HepG2 (cell line): ENCODE data around the gene GPN1. TPM values are rescaled to one million over a fixed set of nuclear protein-coding genes. Genes with fewer than 3 reads are reported as not detected.
A peak's percentile ranks its signal among the peaks of the same experiment; 100 is the strongest.

Source experiments
- AHDC1 ChIP-seq: sonication (generic); formaldehyde crosslinking; IDR thresholded peaks from 2 replicates; pipeline ENCODE4 v1.5.1; 2020; ENCODE audit warnings: mild to moderate bottlenecking, missing genetic modification reagents, borderline replicate concordance
- ETV5 ChIP-seq: IDR thresholded peaks from 2 replicates; pipeline ENCODE4 v1.6.1; 2018; ENCODE audit warnings: missing biosample characterization, missing genetic modification reagents, inconsistent platforms, borderline replicate concordance
- GMEB2 ChIP-seq: IDR thresholded peaks from 2 replicates; pipeline ENCODE4 v1.6.1; 2016; ENCODE audit warnings: missing biosample characterization, missing genetic modification reagents, low read depth
- KLF11 ChIP-seq: IDR thresholded peaks from 2 replicates; pipeline ENCODE4 v1.6.1; 2016; ENCODE audit warnings: missing compliant biosample characterization
- NCOA2 ChIP-seq: sonication (generic); formaldehyde crosslinking; IDR thresholded peaks from 2 replicates; pipeline ENCODE4 v1.8.0; 2022; ENCODE audit warnings: inconsistent platforms
- NFIC ChIP-seq: IDR thresholded peaks from 2 replicates; pipeline ENCODE4 v1.6.1; 2012; ENCODE audit warnings: mild to moderate bottlenecking, low read length, inconsistent platforms
- NRL ChIP-seq: sonication (generic); formaldehyde crosslinking; IDR thresholded peaks from 2 replicates; pipeline ENCODE4 v1.5.0; 2020; ENCODE audit warnings: missing genetic modification reagents, mild to moderate bottlenecking, moderate library complexity, borderline replicate concordance
- RORA ChIP-seq: sonication (generic); formaldehyde crosslinking; IDR thresholded peaks from 2 replicates; pipeline ENCODE4 v1.5.0; 2020; ENCODE audit warnings: mild to moderate bottlenecking, missing genetic modification reagents, moderate library complexity
- SIN3B ChIP-seq: fragments of 150-350 bp; IDR thresholded peaks from 2 replicates; pipeline ENCODE4 v1.6.1; 2014; ENCODE audit warnings: low read length
- SMAD9 ChIP-seq: sonication (generic); formaldehyde crosslinking; IDR thresholded peaks from 2 replicates; pipeline ENCODE4 v1.5.1; 2020; ENCODE audit warnings: mild to moderate bottlenecking, missing genetic modification reagents
- ZBTB44 ChIP-seq: sonication (generic); formaldehyde crosslinking; IDR thresholded peaks from 2 replicates; pipeline ENCODE4 v1.4.0; 2020; ENCODE audit warnings: missing genetic modification reagents
- ZMAT3 ChIP-seq: sonication (generic); formaldehyde crosslinking; conservative IDR thresholded peaks from 2 replicates; pipeline ENCODE4 v1.7.0; 2021; ENCODE audit warnings: missing genetic modification reagents
- ZNF138 ChIP-seq: sonication (generic); formaldehyde crosslinking; IDR thresholded peaks from 2 replicates; pipeline ENCODE4 v1.5.0; 2020; ENCODE audit warnings: mild to moderate bottlenecking, low read depth, missing genetic modification reagents
- ZNF335 ChIP-seq: sonication (generic); formaldehyde crosslinking; IDR thresholded peaks from 2 replicates; pipeline ENCODE4 v1.4.0; 2020; ENCODE audit warnings: missing genetic modification reagents
- ZNF441 ChIP-seq: sonication (generic); formaldehyde crosslinking; IDR thresholded peaks from 2 replicates; pipeline ENCODE4 v1.7.0; 2021; ENCODE audit warnings: missing genetic modification reagents, borderline replicate concordance
- ZNF556 ChIP-seq: sonication (generic); formaldehyde crosslinking; IDR thresholded peaks from 2 replicates; pipeline ENCODE4 v1.4.0; 2020; ENCODE audit warnings: mild to moderate bottlenecking, missing genetic modification reagents, borderline replicate concordance
- ZNF652 ChIP-seq: IDR thresholded peaks from 2 replicates; pipeline ENCODE4 v1.6.1; 2016; ENCODE audit warnings: low read depth, borderline replicate concordance
- ZNF776 ChIP-seq: sonication (generic); formaldehyde crosslinking; IDR thresholded peaks from 2 replicates; pipeline ENCODE4 v1.4.0; 2020; ENCODE audit warnings: mild to moderate bottlenecking, missing genetic modification reagents
- polyA plus RNA-seq, 8 experiments: library from polyadenylated mRNA; depleted of rRNA in 3 of 8; stranded (reverse) in 7 of 8; unstranded in 1 of 8; fragments of >200 nt; fragmentation: Illumina TruSeq in 4 of 8; extraction: Trizol in 4 of 8; gene quantifications; 2 replicates each; pipeline versions ENCODE4 v1.2.1 to v1.2.3, GENCODE V29; 2011 to 2016; ENCODE audit warnings: low read depth in 4 of 8, missing spikeins in 1 of 8, mixed read lengths in 1 of 8; ENCODE audit not compliant: insufficient read depth in 1 of 8
- total RNA-seq, 5 experiments: library from RNA; depleted of rRNA; stranded (reverse); fragments of >200 nt; fragmentation: Illumina TruSeq; extraction: Trizol; gene quantifications; 2 replicates each; pipeline ENCODE4 v1.2.3, GENCODE V29; 2016; ENCODE audit warnings: low read depth in 1 of 5
- TF ChIP-seq, protein P1 (sequence below): sonication (generic); formaldehyde crosslinking; IDR thresholded peaks from 2 replicates; pipeline ENCODE4 v1.4.0; 2020; ENCODE audit warnings: mild to moderate bottlenecking, missing genetic modification reagents
- TF ChIP-seq, protein P2 (sequence below): sonication (generic); formaldehyde crosslinking; IDR thresholded peaks from 2 replicates; pipeline ENCODE4 v1.4.0; 2020; ENCODE audit warnings: mild to moderate bottlenecking, missing genetic modification reagents

Gene GPN1
- total and polyA plus RNA-seq, 2 of the 13 experiments (the other 11 are each of a cell fraction or from before 2014, with no cell fraction given), result 54.5 to 62.7 TPM

DNA sequence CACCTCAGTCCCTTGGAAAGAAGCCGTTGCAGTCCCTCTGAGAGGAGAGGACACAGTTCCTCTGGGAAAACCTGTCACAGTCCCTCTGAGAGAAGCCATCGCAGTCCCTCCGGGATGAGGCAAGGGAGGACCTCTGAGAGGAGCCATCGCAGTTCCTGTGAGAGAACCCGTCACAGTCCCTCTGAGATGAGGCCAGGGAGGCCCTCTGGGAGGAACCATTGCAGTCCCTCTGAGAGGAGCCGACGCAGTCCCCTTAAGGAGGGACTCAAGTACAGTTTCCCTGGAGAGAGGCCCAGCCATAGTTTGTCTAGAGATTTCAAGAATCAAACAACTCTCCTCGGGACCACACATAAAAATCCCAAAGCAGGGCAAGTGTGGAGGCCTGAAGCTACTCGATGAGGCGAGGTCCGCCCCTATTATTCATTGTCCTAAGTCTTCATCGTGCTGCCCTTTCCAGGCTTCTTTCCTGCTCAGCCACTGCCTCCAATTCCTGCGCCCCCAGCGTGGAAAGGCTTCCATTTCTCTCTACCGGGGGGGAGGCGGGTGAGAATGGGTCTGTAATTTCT lies 46.6 kb upstream of the GPN1 start (continued):
- TF ChIP-seq ZBTB44 (CRISPR knock-in tag) (no peak), GMEB2 (no peak), NRL (CRISPR knock-in tag) (no peak; the same call in 1 of the 2 replicates), ZNF335 (CRISPR knock-in tag) (no peak), ETV5 (CRISPR knock-in tag) (no peak), ZNF776 (no peak), KLF11 (CRISPR knock-in tag) (no peak), NFIC (no peak), SMAD9 (CRISPR knock-in tag) (no peak), ZNF138 (peak; percentile 78; the same call in 1 of the 2 replicates), ZMAT3 (CRISPR knock-in tag) (0 out of 2 replicates have a peak, but pooled peaks have one; percentile 48), RORA (CRISPR knock-in tag) (no peak), SIN3B (no peak), ZNF556 (no peak), ZNF652 (CRISPR knock-in tag) (no peak), ZNF441 (no peak), NCOA2 (CRISPR knock-in tag) (no peak), AHDC1 (0 out of 2 replicates have a peak, but pooled peaks have one; percentile 27)
- TF ChIP-seq, protein P1, sequence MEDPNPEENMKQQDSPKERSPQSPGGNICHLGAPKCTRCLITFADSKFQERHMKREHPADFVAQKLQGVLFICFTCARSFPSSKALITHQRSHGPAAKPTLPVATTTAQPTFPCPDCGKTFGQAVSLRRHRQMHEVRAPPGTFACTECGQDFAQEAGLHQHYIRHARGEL (CRISPR knock-in tag), result no peak
- TF ChIP-seq, protein P2, sequence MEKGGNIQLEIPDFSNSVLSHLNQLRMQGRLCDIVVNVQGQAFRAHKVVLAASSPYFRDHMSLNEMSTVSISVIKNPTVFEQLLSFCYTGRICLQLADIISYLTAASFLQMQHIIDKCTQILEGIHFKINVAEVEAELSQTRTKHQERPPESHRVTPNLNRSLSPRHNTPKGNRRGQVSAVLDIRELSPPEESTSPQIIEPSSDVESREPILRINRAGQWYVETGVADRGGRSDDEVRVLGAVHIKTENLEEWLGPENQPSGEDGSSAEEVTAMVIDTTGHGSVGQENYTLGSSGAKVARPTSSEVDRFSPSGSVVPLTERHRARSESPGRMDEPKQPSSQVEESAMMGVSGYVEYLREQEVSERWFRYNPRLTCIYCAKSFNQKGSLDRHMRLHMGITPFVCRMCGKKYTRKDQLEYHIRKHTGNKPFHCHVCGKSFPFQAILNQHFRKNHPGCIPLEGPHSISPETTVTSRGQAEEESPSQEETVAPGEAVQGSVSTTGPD (CRISPR knock-in tag), result no peak
